ENCODE data around the gene GLIS1. TPM values are rescaled to one million over a fixed set of nuclear protein-coding genes. Genes with fewer than 3 reads are reported as not detected.

The GLIS1 gene
- total and polyA plus RNA-seq, 10 of the 15 experiments (the other 5 are each of a cell fraction or from before 2014, with no cell fraction given) = not detected

GRCh38 chr1:53500204-53501064 lies 238.5 kb downstream of the GLIS1 start:
- H2AFZ ChIP-seq (ENCODE audit: control insufficient read depth, low read depth, low read length) = no peak overlapping the region
- no peaks in the 10 kb centered on the region; a peak in 1 of 4 replicates for H3K27me3 ChIP-seq (replicated peaks in 1 of 2; ENCODE audit: control insufficient read depth in 2 of 2, insufficient read depth in 2 of 2, low read length in 1 of 2)
- no peak overlapping the region for H3K4me3 ChIP-seq
- H3K79me2 ChIP-seq (ENCODE audit: control insufficient read depth, insufficient read depth, low read length) = no peaks in the 10 kb centered on the region
- ChIA-PET POLR2A (no interaction called here), CTCF (no interaction called here), RAD21 (ENCODE audit: unreplicated experiment) (no interaction called here), SMC1A (ENCODE audit: uncharacterized antibody, unreplicated experiment) (no interaction called here)
- TF ChIP-seq NFYA (IDR thresholded peaks at IDR 0.05; ENCODE audit: borderline replicate concordance, low read depth, low read length) (no peak), ATF7 (IDR thresholded peaks at IDR 0.05; ENCODE audit: low read depth) (no peak), POLR2AphosphoS5 (IDR thresholded peaks at IDR 0.05; ENCODE audit: low read length) (no peak), MLLT1 (IDR thresholded peaks at IDR 0.05) (no peak), FOS (IDR thresholded peaks at IDR 0.05; ENCODE audit: borderline replicate concordance, extremely low read depth, insufficient read length) (no peak), CHD2 (IDR thresholded peaks at IDR 0.05; ENCODE audit: borderline replicate concordance, low read depth, low read length) (no peak), CBX3 (IDR thresholded peaks at IDR 0.05; ENCODE audit: borderline replicate concordance, low read depth) (no peak), IRF4 (IDR thresholded peaks at IDR 0.05; ENCODE audit: low read depth, low read length) (no peak), MTA2 (IDR thresholded peaks at IDR 0.05; ENCODE audit: low read depth) (no peak), RBBP5 (conservative IDR thresholded peaks at IDR 0.05) (no peak), LARP7 (IDR thresholded peaks at IDR 0.05) (no peak), ZNF687 (IDR thresholded peaks at IDR 0.05) (no peak)
- no peak for FAIRE-seq
- no peak overlapping the region for H3K9ac ChIP-seq (ENCODE audit: control insufficient read depth, insufficient read depth, low read length)
- intact Hi-C loops (cut with micrococcal nuclease; ENCODE audit: unreplicated experiment) (no loop called here), in situ Hi-C loops (cut with MboI) (no loop called here)
- H3K4me1 ChIP-seq (ENCODE audit: control insufficient read depth, insufficient read depth, low read length) = no peaks in the 10 kb centered on the region
- H3K36me3 ChIP-seq (ENCODE audit: control insufficient read depth in 2 of 2, insufficient read depth in 2 of 2, low read length in 1 of 2) = no peaks in the 10 kb centered on the region
- 46% methylated on average over 29 of the region's 34 CpGs for WGBS (ENCODE audit: insufficient coverage, insufficient replicate concordance, low lambda C conversion rate, missing lambda C conversion rate)
- BruUV-seq (replicated peaks) = no TSS peak
- no peak for DNase-seq (ENCODE audit: low read depth, low spot score)
- no peak for ATAC-seq
- H3K27ac ChIP-seq (ENCODE audit: control insufficient read depth, insufficient read depth) = no peak overlapping the region
- H3K4me2 ChIP-seq (ENCODE audit: control insufficient read depth, insufficient read depth) = no peak overlapping the region
- no peaks in the 10 kb centered on the region for H3K9me3 ChIP-seq (replicated peaks; ENCODE audit: control insufficient read depth, insufficient read depth, low read length)
- H4K20me1 ChIP-seq (ENCODE audit: control insufficient read depth, insufficient read depth) = no peaks in the 10 kb centered on the region

Data from GM12878 (cell line).